ENCODE results near the gene C11orf68. TPM values are rescaled to one million over a fixed set of nuclear protein-coding genes. Genes with fewer than 3 reads are reported as not detected.

C11orf68 gene
- total RNA-seq, 2 donors from 2014 or later: 26.6 to 29.0 TPM

- no peak overlapping the region for H3K4me3 ChIP-seq
- no peaks in the 10 kb centered on the region for H3K36me3 ChIP-seq
- no peaks in the 10 kb centered on the region for H3K9me3 ChIP-seq
- no peaks in the 10 kb centered on the region for H3K4me1 ChIP-seq
- DNase-seq: no peak
- TF ChIP-seq CTCF (IDR thresholded peaks at IDR 0.05): no peak
- H3K27me3 ChIP-seq: no peaks in the 10 kb centered on the region
- intact Hi-C loops (cut with DNase I): no loop called here
- no peak overlapping the region for H3K27ac ChIP-seq
- no peak overlapping the region for H3K9ac ChIP-seq (ENCODE audit: low read depth in 2 of 2, low read length in 2 of 2)
These were observed 23.7 kb upstream of the C11orf68 start for GRCh38 chr11:65942531-65942930.

GRCh38 chr11:65941720-65942310 lies 23.0 kb upstream of the C11orf68 start:
- Histone ChIP-seq H3K9me3 (no peaks in the 10 kb centered on the region), H3K27me3 (no peaks in the 10 kb centered on the region), H3K4me3 (no peak overlapping the region), H3K36me3 (no peaks in the 10 kb centered on the region), H3K4me1 (no peaks in the 10 kb centered on the region), H3K9ac (ENCODE audit: low read depth in 2 of 2, low read length in 2 of 2) (no peak overlapping the region), H3K27ac (no peak overlapping the region)
- intact Hi-C loops (cut with DNase I): no loop called here
- DNase-seq: no peak
- TF ChIP-seq CTCF (IDR thresholded peaks at IDR 0.05): no peak

- no peak for DNase-seq
- Histone ChIP-seq H3K4me3 (no peak overlapping the region), H3K27me3 (no peaks in the 10 kb centered on the region), H3K36me3 (no peaks in the 10 kb centered on the region), H3K4me1 (no peaks in the 10 kb centered on the region), H3K9ac (ENCODE audit: low read depth in 2 of 2, low read length in 2 of 2) (no peak overlapping the region), H3K9me3 (no peaks in the 10 kb centered on the region), H3K27ac (no peak overlapping the region)
- intact Hi-C loops (cut with DNase I): no loop called here
- TF ChIP-seq CTCF (IDR thresholded peaks at IDR 0.05): no peak
These were observed 18.9 kb upstream of the C11orf68 start for GRCh38 chr11:65937766-65938165.

- Histone ChIP-seq H3K27me3 (no peaks in the 10 kb centered on the region), H3K27ac (no peak overlapping the region), H3K4me3 (no peak overlapping the region), H3K9me3 (no peaks in the 10 kb centered on the region), H3K36me3 (no peaks in the 10 kb centered on the region), H3K4me1 (no peaks in the 10 kb centered on the region), H3K9ac (ENCODE audit: low read depth in 2 of 2, low read length in 2 of 2) (no peak overlapping the region)
- TF ChIP-seq CTCF (IDR thresholded peaks at IDR 0.05): no peak
- intact Hi-C loops (cut with DNase I): no loop called here
- no peak for DNase-seq
These were observed 15.2 kb upstream of the C11orf68 start for GRCh38 chr11:65934014-65934413.

GRCh38 chr11:65932558-65932919 lies 13.7 kb upstream of the C11orf68 start:
- Histone ChIP-seq H3K4me3 (no peak overlapping the region), H3K27me3 (no peaks in the 10 kb centered on the region), H3K4me1 (no peaks in the 10 kb centered on the region), H3K36me3 (no peaks in the 10 kb centered on the region), H3K27ac (no peak overlapping the region), H3K9me3 (no peaks in the 10 kb centered on the region), H3K9ac (ENCODE audit: low read depth in 2 of 2, low read length in 2 of 2) (no peak overlapping the region)
- DNase-seq: no peak
- no peak for TF ChIP-seq CTCF (IDR thresholded peaks at IDR 0.05)
- intact Hi-C loops (cut with DNase I): no loop called here
